Gastroesophageal sphincter (tissue), 3 donors: ENCODE results near the gene IL25.

Experiments used
- CTCF ChIP-seq, 4 experiments: fragments of 200-600 bp in 2 of 4; fragments of 450-650 bp in 2 of 4; sonication (generic) in 1 of 4; IDR thresholded peaks; one replicate each; pipeline ENCODE4 v1.5.1; 2017 to 2019; ENCODE audit warnings: antibody characterized with exemption in 4 of 4, mild to moderate bottlenecking in 2 of 4, moderate library complexity in 2 of 4
- EP300 ChIP-seq: sonication (generic); formaldehyde crosslinking; IDR thresholded peaks from one replicate; pipeline ENCODE4 v1.6.1; 2017; ENCODE audit warnings: antibody characterized with exemption, mild to moderate bottlenecking
- POLR2A ChIP-seq, 2 donors: fragments of 450-650 bp; IDR thresholded peaks; one replicate each; pipeline ENCODE4 v1.6.1; 2017; ENCODE audit warnings: antibody characterized with exemption in 2 of 2, mild to moderate bottlenecking in 2 of 2, moderate library complexity in 1 of 2

DNA sequence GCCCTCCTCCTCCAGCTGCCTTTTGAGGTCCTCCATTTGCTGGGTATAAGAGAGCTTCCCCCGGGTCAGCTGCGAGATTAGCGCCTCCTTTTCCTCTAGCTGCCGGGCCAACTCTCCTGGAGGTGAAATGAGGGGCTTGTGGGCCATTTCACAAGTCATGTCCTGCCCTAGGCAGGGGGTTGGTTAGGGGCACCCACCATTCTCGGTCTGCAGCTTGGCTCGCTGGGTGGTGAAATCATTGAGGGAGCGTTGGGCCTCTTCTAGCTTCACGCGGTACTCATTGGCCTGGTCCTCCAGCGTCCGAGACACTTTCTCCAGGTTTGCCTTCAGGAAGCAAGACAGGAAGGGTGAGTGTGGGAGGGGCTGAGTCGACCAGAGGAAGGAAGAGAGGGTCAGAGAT lies 16.8 kb downstream of the IL25 start:
- TF ChIP-seq POLR2A (IDR thresholded peaks at IDR 0.05) (no peak), CTCF (IDR thresholded peaks at IDR 0.05) (no peak), EP300 (no peak)
